H9 (cell line): ENCODE results near the gene C3orf38. TPM values are rescaled to one million over a fixed set of nuclear protein-coding genes. Genes with fewer than 3 reads are reported as not detected.

ENCODE experiments used
- DNase-seq: peaks from one replicate; pipeline ENCODE4 v3.0.0-alpha.2; 2017
- H2AFZ ChIP-seq: one replicate; pipeline ENCODE4 v1.6.1; 2013; ENCODE audit warnings: mild to moderate bottlenecking, low read length, control low read depth, moderate library complexity
- H2AK5ac ChIP-seq: 2 replicates; pipeline ENCODE4 v1.6.1; 2013; ENCODE audit warnings: low read length, control low read depth, mixed read lengths; ENCODE audit not compliant: insufficient read length
- H2BK120ac ChIP-seq: one replicate; pipeline ENCODE4 v1.6.1; 2013; ENCODE audit warnings: low read depth, mild to moderate bottlenecking, low read length, control low read depth, inconsistent platforms; ENCODE audit not compliant: poor library complexity, severe bottlenecking
- H2BK12ac ChIP-seq: 2 replicates; pipeline ENCODE4 v1.6.1; 2013; ENCODE audit warnings: low read length, control low read depth, mixed read lengths, low read depth; ENCODE audit not compliant: insufficient read length
- H2BK15ac ChIP-seq: 2 replicates; pipeline ENCODE4 v1.6.1; 2013; ENCODE audit warnings: low read depth, low read length, control low read depth
- H2BK20ac ChIP-seq: one replicate; pipeline ENCODE4 v1.6.1; 2013; ENCODE audit warnings: low read depth, mild to moderate bottlenecking, low read length, control low read depth, inconsistent platforms; ENCODE audit not compliant: poor library complexity, severe bottlenecking
- H2BK5ac ChIP-seq: 2 replicates; pipeline ENCODE4 v1.6.1; 2013; ENCODE audit warnings: low read length, control low read depth, mixed read lengths; ENCODE audit not compliant: insufficient read length
- H3K14ac ChIP-seq: 2 replicates; pipeline ENCODE4 v1.6.1; 2013; ENCODE audit warnings: low read length, control low read depth; ENCODE audit not compliant: insufficient read depth
- H3K18ac ChIP-seq: 2 replicates; pipeline ENCODE4 v1.6.1; 2013; ENCODE audit warnings: low read depth, mild to moderate bottlenecking, mixed read lengths, low read length, control low read depth; ENCODE audit not compliant: insufficient read length
- H3K23ac ChIP-seq: 2 replicates; pipeline ENCODE4 v1.6.1; 2013; ENCODE audit warnings: low read length, control low read depth, mixed read lengths, low read depth; ENCODE audit not compliant: insufficient read length
- H3K23me2 ChIP-seq: 2 replicates; pipeline ENCODE4 v1.6.1; 2013; ENCODE audit warnings: low read depth, mild to moderate bottlenecking, mixed read lengths, low read length, control low read depth; ENCODE audit not compliant: insufficient read length, poor library complexity, severe bottlenecking
- H3K27ac ChIP-seq: 2 replicates; pipeline ENCODE4 v1.5.1; 2013; ENCODE audit warnings: low read length, control low read depth, mixed read lengths, low read depth; ENCODE audit not compliant: insufficient read length
- H3K27me3 ChIP-seq: 2 replicates; pipeline ENCODE4 v1.6.1; 2013; ENCODE audit warnings: low read length, control low read depth, inconsistent platforms; ENCODE audit not compliant: insufficient read depth
- H3K4ac ChIP-seq: 2 replicates; pipeline ENCODE4 v1.6.1; 2013; ENCODE audit warnings: low read depth, mild to moderate bottlenecking, control low read depth, inconsistent platforms, low read length, moderate library complexity
- H3K4me1 ChIP-seq: 2 replicates; pipeline ENCODE4 v1.6.1; 2013; ENCODE audit warnings: low read length, control low read depth, inconsistent platforms; ENCODE audit not compliant: insufficient read depth
- H3K4me2 ChIP-seq: 2 replicates; pipeline ENCODE4 v1.6.1; 2013; ENCODE audit warnings: low read length, control low read depth, mixed read lengths; ENCODE audit not compliant: insufficient read length, insufficient read depth
- H3K56ac ChIP-seq: 2 replicates; pipeline ENCODE4 v1.6.1; 2013; ENCODE audit warnings: low read depth, mild to moderate bottlenecking, mixed read lengths, low read length, control low read depth; ENCODE audit not compliant: insufficient read length
- H3K79me1 ChIP-seq: 2 replicates; pipeline ENCODE4 v1.6.1; 2013; ENCODE audit warnings: low read depth, mild to moderate bottlenecking, moderate library complexity, low read length, control low read depth, inconsistent platforms; ENCODE audit not compliant: insufficient read depth, poor library complexity, severe bottlenecking
- H3K79me2 ChIP-seq: 2 replicates; pipeline ENCODE4 v1.6.1; 2013; ENCODE audit warnings: low read length, control low read depth, inconsistent platforms; ENCODE audit not compliant: insufficient read depth
- H3K9ac ChIP-seq: 2 replicates; pipeline ENCODE4 v1.6.1; 2013; ENCODE audit warnings: low read length, control low read depth, mixed read lengths; ENCODE audit not compliant: insufficient read length; ENCODE audit errors: extremely low read depth
- H3K9me3 ChIP-seq: one replicate; pipeline ENCODE4 v1.6.1; 2013; ENCODE audit warnings: low read depth, low read length, inconsistent platforms; ENCODE audit not compliant: control insufficient read depth
- H3T11ph ChIP-seq: one replicate; pipeline ENCODE4 v1.6.1; 2013; ENCODE audit warnings: mild to moderate bottlenecking, low read length, control low read depth, inconsistent platforms
- H4K20me1 ChIP-seq: one replicate; pipeline ENCODE4 v1.6.1; 2013; ENCODE audit not compliant: control insufficient read depth, insufficient read length, insufficient read depth
- H4K5ac ChIP-seq: 2 replicates; pipeline ENCODE4 v1.6.1; 2013; ENCODE audit warnings: low read depth, mild to moderate bottlenecking, mixed read lengths, low read length, control low read depth; ENCODE audit not compliant: insufficient read length
- H4K8ac ChIP-seq: replicated peaks from 2 replicates; pipeline ENCODE4 v1.6.1; 2013; ENCODE audit warnings: low read length, control low read depth, mixed read lengths, low read depth; ENCODE audit not compliant: insufficient read length
- H4K91ac ChIP-seq: 2 replicates; pipeline ENCODE4 v1.6.1; 2013; ENCODE audit warnings: low read depth, mild to moderate bottlenecking, moderate library complexity, mixed read lengths, low read length, control low read depth; ENCODE audit not compliant: insufficient read length
- H3K27ac Mint-ChIP-seq, 3 experiments: 2 replicates in 2 of 3; 3 replicates in 1 of 3; pipeline ENCODE4 v1.8.0; 2020 to 2021; ENCODE audit warnings: mixed read lengths in 3 of 3, mild to moderate bottlenecking in 1 of 3, moderate library complexity in 1 of 3
- H3K27me3 Mint-ChIP-seq: 2 replicates; pipeline ENCODE4 v1.8.0; 2021; ENCODE audit warnings: low read depth, mild to moderate bottlenecking, moderate library complexity, mixed read lengths
- H3K36me3 Mint-ChIP-seq, 3 experiments: 2 replicates in 2 of 3; 3 replicates in 1 of 3; pipeline ENCODE4 v1.8.0; 2020 to 2021; ENCODE audit warnings: low read depth in 3 of 3, mixed read lengths in 3 of 3; ENCODE audit not compliant: insufficient read depth in 1 of 3
- H3K4me1 Mint-ChIP-seq, 2 experiments: 2 replicates each; pipeline ENCODE4 v1.8.0; 2020; ENCODE audit warnings: mixed read lengths in 2 of 2
- H3K4me3 Mint-ChIP-seq, 2 experiments: 2 replicates in 1 of 2; 3 replicates in 1 of 2; pipeline ENCODE4 v1.8.0; 2020 to 2021; ENCODE audit warnings: mild to moderate bottlenecking in 2 of 2, mixed read lengths in 2 of 2, moderate library complexity in 1 of 2
- H3K9me3 Mint-ChIP-seq, 2 experiments: 2 replicates in 1 of 2; 3 replicates in 1 of 2; pipeline ENCODE4 v1.8.0; 2020; ENCODE audit warnings: mild to moderate bottlenecking in 2 of 2, mixed read lengths in 2 of 2, moderate library complexity in 1 of 2
- CTCF ChIP-seq: fragments of 200-600 bp; sonication (generic); conservative IDR thresholded peaks from 3 replicates; pipeline ENCODE4 v1.8.0; 2021; ENCODE audit warnings: antibody characterized with exemption, mild to moderate bottlenecking
- WGBS: extraction: QIAGEN DNeasy Blood & Tissue Kit; methylation state at CpG from one replicate; pipeline ENCODE4 v1.1.7; 2013; ENCODE audit warnings: missing lambda C conversion rate, low lambda C conversion rate, mixed read lengths; ENCODE audit not compliant: insufficient read length; ENCODE audit errors: extremely low coverage; 5-methylcytosine and 5-hydroxymethylcytosine counted together
- total RNA-seq: library from RNA; stranded (reverse); gene quantifications from 2 replicates; pipeline ENCODE4 v1.2.1, GENCODE V29; 2021

C3orf38 gene
- total RNA-seq, 1 experiment from 2014 or later = 36.6 TPM

- H2AFZ ChIP-seq = no peak overlapping the region
These were observed 39.6 kb downstream of the C3orf38 start for GRCh38 chr3:88189361-88189810.

More at GRCh38 chr3:88189361-88189810, 39.6 kb downstream of the C3orf38 start:
- Histone ChIP-seq H2BK20ac (no peak overlapping the region), H3K9ac (no peak overlapping the region), H3K4me2 (no peak overlapping the region), H4K20me1 (no peaks in the 10 kb centered on the region), H3K4me1 (no peaks in the 10 kb centered on the region), H4K91ac (no peak overlapping the region), H3K4ac (no peak overlapping the region), H3K79me1 (no peaks in the 10 kb centered on the region), H3K18ac (no peak overlapping the region), H2BK120ac (no peak overlapping the region), H2BK5ac (no peak overlapping the region), H4K8ac (no peak overlapping the region), H2BK15ac (no peak overlapping the region), H2AK5ac (no peak overlapping the region), H3K14ac (no peak overlapping the region), H2BK12ac (no peak overlapping the region), H3K23ac (no peak overlapping the region), H3K9me3 (no peaks in the 10 kb centered on the region), H3T11ph (no peak overlapping the region), H3K23me2 (no peaks in the 10 kb centered on the region), H3K56ac (no peak overlapping the region), H3K27me3 (no peaks in the 10 kb centered on the region), H4K5ac (no peak overlapping the region), H3K79me2 (no peaks in the 10 kb centered on the region), H3K27ac (no peak overlapping the region)
- no peak for DNase-seq
- TF ChIP-seq CTCF = no peak
- H3K4me3 Mint-ChIP-seq = no peak overlapping the region
- H3K4me1 Mint-ChIP-seq = peaks cover 17 to 26% of the 10 kb centered on the region in 2 experiments
- peaks cover 5 to 33% (median 9%) of the 10 kb centered on the region in 3 experiments; a peak in 5 of 7 replicates for H3K36me3 Mint-ChIP-seq
- no peaks in the 10 kb centered on the region; the same call in 1 of the 2 replicates for H3K27me3 Mint-ChIP-seq
- H3K9me3 Mint-ChIP-seq = peaks cover 26 to 34% of the 10 kb centered on the region in 2 experiments
- peak overlapping the region in 1 of 3 experiments; percentile 31; a peak in 1 of 7 replicates for H3K27ac Mint-ChIP-seq
- WGBS = no CpG with 5 or more reads among the region's 11 CpGs
